Esophagus squamous epithelium (tissue), 5 donors: ENCODE data around the gene ALKBH5. TPM values are rescaled to one million over a fixed set of nuclear protein-coding genes. Genes with fewer than 3 reads are reported as not detected.

ENCODE experiments used
- DNase-seq: peaks from one replicate; lab custom pipeline; 2025; lab: John Stamatoyannopoulos, UW
- H3K27ac ChIP-seq, 4 donors: fragments of 200-600 bp; sonication (generic); one replicate each; pipeline ENCODE4 v1.5.1; 2016 to 2019; ENCODE audit warnings: mild to moderate bottlenecking in 1 of 4
- H3K27me3 ChIP-seq, 4 donors: fragments of 200-600 bp; sonication (generic); 1 replicate in 3 of 4; 2 replicates in 1 of 4; pipeline versions ENCODE4 v1.5.1 to v1.6.0; 2017 to 2021; ENCODE audit warnings: antibody characterized with exemption in 1 of 4
- H3K36me3 ChIP-seq, 3 donors: fragments of 200-600 bp; sonication (generic); one replicate each; pipeline ENCODE4 v1.5.1; 2016 to 2019
- H3K4me1 ChIP-seq, 3 donors: fragments of 200-600 bp; sonication (generic); one replicate each; pipeline ENCODE4 v1.5.1; 2017 to 2019
- H3K4me3 ChIP-seq, 4 donors: fragments of 200-600 bp; sonication (generic); 1 replicate in 3 of 4; 2 replicates in 1 of 4; pipeline ENCODE4 v1.5.1; 2016 to 2019; ENCODE audit warnings: mild to moderate bottlenecking in 2 of 4, moderate library complexity in 1 of 4
- H3K9me3 ChIP-seq, 3 donors: fragments of 200-600 bp; sonication (generic); one replicate each; pipeline ENCODE4 v1.5.1; 2016 to 2019
- POLR2A ChIP-seq, 4 donors: fragments of 450-650 bp; IDR thresholded peaks; one replicate each; pipeline ENCODE4 v1.6.1; 2017; ENCODE audit warnings: antibody characterized with exemption in 4 of 4, mild to moderate bottlenecking in 4 of 4, moderate library complexity in 3 of 4
- WGBS, 2 donors: methylation state at CpG; one replicate each; pipeline ENCODE4 v1.1.5; 2018; 5-methylcytosine and 5-hydroxymethylcytosine counted together
- intact Hi-C: fragments of 100-400 bp; cut with DNase I; formaldehyde crosslinking; loops from one replicate; pipeline ENCODE4 v1.15.0; 2022
- total RNA-seq, 4 donors: library from RNA; depleted of rRNA; stranded (reverse); fragments of >200 nt; gene quantifications; one replicate each; pipeline ENCODE4 v1.1.0, GENCODE V29; 2016
- TF ChIP-seq, protein P1 (sequence below), 6 experiments: fragments of 450-650 bp in 4 of 6; fragments of 200-600 bp in 2 of 6; sonication (generic) in 2 of 6; IDR thresholded peaks; one replicate each; pipeline ENCODE4 v1.5.1; 2016 to 2019; ENCODE audit warnings: antibody characterized with exemption in 6 of 6, mild to moderate bottlenecking in 4 of 6, moderate library complexity in 4 of 6
- donor health status: DM: yes; HTN: yes; CAD: no.

The ALKBH5 gene
- total RNA-seq, 4 donors from 2014 or later = 55.8 to 58.9 (median 56.9) TPM

- WGBS, 2 donors = 64 to 70% methylated on average over 8 of the region's 14 CpGs
Observed at GRCh38 chr17:18139498-18139897, 44.1 kb upstream of the ALKBH5 start.

GRCh38 chr17:18139949-18140348 lies 43.7 kb upstream of the ALKBH5 start:
- H3K36me3 ChIP-seq = no peaks in the 10 kb centered on the region
- H3K4me3 ChIP-seq = no peak overlapping the region
- H3K27me3 ChIP-seq = peaks cover 0 to 51% (median 0%) of the 10 kb centered on the region in 4 donors
- 70 to 100% methylated on average over 1 to 3 of the region's 3 CpGs for WGBS, 2 donors
- DNase-seq = no peak
- TF ChIP-seq, protein P1, sequence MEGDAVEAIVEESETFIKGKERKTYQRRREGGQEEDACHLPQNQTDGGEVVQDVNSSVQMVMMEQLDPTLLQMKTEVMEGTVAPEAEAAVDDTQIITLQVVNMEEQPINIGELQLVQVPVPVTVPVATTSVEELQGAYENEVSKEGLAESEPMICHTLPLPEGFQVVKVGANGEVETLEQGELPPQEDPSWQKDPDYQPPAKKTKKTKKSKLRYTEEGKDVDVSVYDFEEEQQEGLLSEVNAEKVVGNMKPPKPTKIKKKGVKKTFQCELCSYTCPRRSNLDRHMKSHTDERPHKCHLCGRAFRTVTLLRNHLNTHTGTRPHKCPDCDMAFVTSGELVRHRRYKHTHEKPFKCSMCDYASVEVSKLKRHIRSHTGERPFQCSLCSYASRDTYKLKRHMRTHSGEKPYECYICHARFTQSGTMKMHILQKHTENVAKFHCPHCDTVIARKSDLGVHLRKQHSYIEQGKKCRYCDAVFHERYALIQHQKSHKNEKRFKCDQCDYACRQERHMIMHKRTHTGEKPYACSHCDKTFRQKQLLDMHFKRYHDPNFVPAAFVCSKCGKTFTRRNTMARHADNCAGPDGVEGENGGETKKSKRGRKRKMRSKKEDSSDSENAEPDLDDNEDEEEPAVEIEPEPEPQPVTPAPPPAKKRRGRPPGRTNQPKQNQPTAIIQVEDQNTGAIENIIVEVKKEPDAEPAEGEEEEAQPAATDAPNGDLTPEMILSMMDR (IDR thresholded peaks at IDR 0.05) = no peak
- no peak for TF ChIP-seq POLR2A (IDR thresholded peaks at IDR 0.05)
- H3K9me3 ChIP-seq = no peaks in the 10 kb centered on the region
- intact Hi-C loops = no loop called here
- no peak overlapping the region for H3K27ac ChIP-seq
- peaks cover 0 to 22% (median 0%) of the 10 kb centered on the region in 3 donors for H3K4me1 ChIP-seq

More at GRCh38 chr17:18139498-18139897, 44.1 kb upstream of the ALKBH5 start:
- intact Hi-C loops = no loop called here
- no peaks in the 10 kb centered on the region for H3K36me3 ChIP-seq
- H3K9me3 ChIP-seq = no peaks in the 10 kb centered on the region
- no peak overlapping the region for H3K4me3 ChIP-seq
- no peak for DNase-seq
- H3K27me3 ChIP-seq = peaks cover 0 to 52% (median 0%) of the 10 kb centered on the region in 4 donors
- TF ChIP-seq, protein P1 (IDR thresholded peaks at IDR 0.05) = no peak
- no peak for TF ChIP-seq POLR2A (IDR thresholded peaks at IDR 0.05)
- H3K27ac ChIP-seq = no peak overlapping the region
- peaks cover 0 to 22% (median 0%) of the 10 kb centered on the region in 3 donors for H3K4me1 ChIP-seq

- DNase-seq = no peak
- TF ChIP-seq POLR2A (IDR thresholded peaks at IDR 0.05) = no peak
- TF ChIP-seq, protein P1 (IDR thresholded peaks at IDR 0.05) = no peak
- peaks cover 0 to 44% (median 0%) of the 10 kb centered on the region in 4 donors for H3K27me3 ChIP-seq
- peaks cover 0 to 22% (median 0%) of the 10 kb centered on the region in 3 donors for H3K4me1 ChIP-seq
- intact Hi-C loops = no loop called here
- H3K27ac ChIP-seq = no peak overlapping the region
- 80% methylated on average over 1 of the region's 3 CpGs; no CpG with 5 or more reads in 1 of the 2 donors for WGBS, 2 donors
- H3K36me3 ChIP-seq = no peaks in the 10 kb centered on the region
- no peak overlapping the region for H3K4me3 ChIP-seq
- no peaks in the 10 kb centered on the region for H3K9me3 ChIP-seq
Observed at GRCh38 chr17:18140648-18141047, 43.0 kb upstream of the ALKBH5 start.

DNA sequence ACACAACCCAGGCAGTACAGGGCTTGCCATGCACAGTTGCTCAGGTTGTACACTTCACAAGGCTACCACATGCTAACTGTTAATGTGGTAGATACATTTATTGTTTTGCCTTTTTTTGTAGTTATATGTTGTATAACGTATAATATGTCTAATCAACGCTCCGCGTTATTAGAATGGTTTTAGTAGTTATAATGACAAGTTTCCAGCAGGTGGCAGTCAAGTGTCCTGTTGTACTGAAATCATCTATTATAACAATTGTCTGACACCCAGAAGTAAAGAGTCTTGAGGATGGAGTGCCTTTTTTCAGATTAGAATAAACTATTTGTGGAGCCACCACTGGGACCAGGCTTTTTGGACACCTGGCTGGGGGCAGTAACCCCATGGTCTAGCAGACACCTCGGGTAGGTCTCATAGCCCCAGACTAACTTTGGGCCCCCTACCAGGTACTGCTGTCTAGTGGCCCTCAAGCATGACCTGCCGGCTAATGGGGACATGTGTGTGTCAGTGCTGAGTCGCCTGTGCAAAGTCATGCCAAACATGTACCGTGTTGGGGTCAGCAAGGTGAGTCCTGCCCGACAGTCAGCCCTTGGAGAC lies 42.3 kb upstream of the ALKBH5 start:
- TF ChIP-seq, protein P1 (IDR thresholded peaks at IDR 0.05) = peak in 5 of 6 experiments; percentile 49 to 69 (median 58)
- TF ChIP-seq POLR2A (IDR thresholded peaks at IDR 0.05) = no peak
- Histone ChIP-seq H3K36me3 (no peaks in the 10 kb centered on the region), H3K4me1 (peaks cover 0 to 22% (median 0%) of the 10 kb centered on the region in 3 donors), H3K27me3 (peaks cover 0 to 37% (median 0%) of the 10 kb centered on the region in 4 donors), H3K9me3 (no peaks in the 10 kb centered on the region), H3K27ac (no peak overlapping the region), H3K4me3 (no peak overlapping the region)
- 0 to 29% methylated on average over 4 to 9 of the region's 9 CpGs for WGBS, 2 donors
- intact Hi-C loops = no loop called here
- no peak for DNase-seq

GRCh38 chr17:18142417-18142816 lies 41.2 kb upstream of the ALKBH5 start:
- no peak overlapping the region for H3K4me3 ChIP-seq
- H3K27ac ChIP-seq = no peak overlapping the region
- H3K4me1 ChIP-seq = peaks cover 0 to 22% (median 0%) of the 10 kb centered on the region in 3 donors
- TF ChIP-seq, protein P1 (IDR thresholded peaks at IDR 0.05) = no peak
- no peak for TF ChIP-seq POLR2A (IDR thresholded peaks at IDR 0.05)
- DNase-seq = no peak
- H3K27me3 ChIP-seq = peaks cover 0 to 29% (median 0%) of the 10 kb centered on the region in 4 donors
- intact Hi-C loops = no loop called here
- H3K36me3 ChIP-seq = no peaks in the 10 kb centered on the region
- WGBS, 2 donors = 89 to 93% methylated on average over 3 of the region's 3 CpGs
- H3K9me3 ChIP-seq = no peaks in the 10 kb centered on the region
